ENCODE data around the gene CNKSR1.
A peak's percentile ranks its signal among the peaks of the same experiment; 100 is the strongest.

CNKSR1 gene

DNA sequence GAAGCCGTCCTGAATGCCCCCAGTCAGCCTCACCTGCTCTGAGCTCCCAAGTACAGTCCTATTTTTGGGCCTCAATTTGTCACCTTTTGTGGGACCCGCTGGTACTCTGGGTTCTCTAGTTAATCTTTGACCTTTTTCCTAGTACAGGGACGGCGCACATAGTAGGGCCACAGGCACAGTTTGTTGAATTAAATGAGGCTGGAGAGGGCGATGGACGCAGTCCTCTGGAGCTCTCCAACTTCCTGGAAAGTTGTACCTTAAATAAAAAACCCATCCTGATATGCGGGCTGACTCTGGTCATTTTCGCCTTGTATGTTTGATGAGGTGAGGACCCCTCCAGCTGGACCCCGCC is 13.6 kb upstream of the CNKSR1 start:
- Histone ChIP-seq H2AFZ (ENCODE audit: low read length) (no peak overlapping the region), H3K79me2 (ENCODE audit: insufficient read depth, low read length) (no peaks in the 10 kb centered on the region), H3K4me1 (ENCODE audit: insufficient read depth, low read length, severe bottlenecking) (peaks cover 13% of the 10 kb centered on the region), H3K9me2 (ENCODE audit: low read depth, low read length) (no peaks in the 10 kb centered on the region), H3F3A (ENCODE audit: insufficient read depth, low read length) (no peaks in the 10 kb centered on the region), H3K9me3 (ENCODE audit: low read length) (no peaks in the 10 kb centered on the region), H3K36me3 (ENCODE audit: insufficient read depth, low read length) (no peaks in the 10 kb centered on the region), H3K27me3 (ENCODE audit: insufficient read depth, low read length) (peaks cover 7% of the 10 kb centered on the region; the same call in 1 of the 2 replicates), H3K9ac (ENCODE audit: low read length) (no peak overlapping the region), H3K4me3 (ENCODE audit: low read depth, low read length, poor library complexity, severe bottlenecking) (peak overlapping the region; percentile 49), H3K27ac (ENCODE audit: low read depth, low read length, poor library complexity, severe bottlenecking) (no peak overlapping the region), H4K20me1 (ENCODE audit: insufficient read depth, low read length) (no peaks in the 10 kb centered on the region), H3K4me2 (ENCODE audit: low read length) (peak overlapping the region; percentile 61)
- TF ChIP-seq, protein P1, sequence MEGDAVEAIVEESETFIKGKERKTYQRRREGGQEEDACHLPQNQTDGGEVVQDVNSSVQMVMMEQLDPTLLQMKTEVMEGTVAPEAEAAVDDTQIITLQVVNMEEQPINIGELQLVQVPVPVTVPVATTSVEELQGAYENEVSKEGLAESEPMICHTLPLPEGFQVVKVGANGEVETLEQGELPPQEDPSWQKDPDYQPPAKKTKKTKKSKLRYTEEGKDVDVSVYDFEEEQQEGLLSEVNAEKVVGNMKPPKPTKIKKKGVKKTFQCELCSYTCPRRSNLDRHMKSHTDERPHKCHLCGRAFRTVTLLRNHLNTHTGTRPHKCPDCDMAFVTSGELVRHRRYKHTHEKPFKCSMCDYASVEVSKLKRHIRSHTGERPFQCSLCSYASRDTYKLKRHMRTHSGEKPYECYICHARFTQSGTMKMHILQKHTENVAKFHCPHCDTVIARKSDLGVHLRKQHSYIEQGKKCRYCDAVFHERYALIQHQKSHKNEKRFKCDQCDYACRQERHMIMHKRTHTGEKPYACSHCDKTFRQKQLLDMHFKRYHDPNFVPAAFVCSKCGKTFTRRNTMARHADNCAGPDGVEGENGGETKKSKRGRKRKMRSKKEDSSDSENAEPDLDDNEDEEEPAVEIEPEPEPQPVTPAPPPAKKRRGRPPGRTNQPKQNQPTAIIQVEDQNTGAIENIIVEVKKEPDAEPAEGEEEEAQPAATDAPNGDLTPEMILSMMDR (IDR thresholded peaks at IDR 0.05; ENCODE audit: low read length) = no peak
- no peak for TF ChIP-seq EZH2 (IDR thresholded peaks at IDR 0.05; ENCODE audit: borderline replicate concordance, low read length)

GRCh38 chr1:26164036-26164860 is 13.0 kb upstream of the CNKSR1 start:
- H3K4me3 ChIP-seq (ENCODE audit: low read depth, low read length, poor library complexity, severe bottlenecking) = peak overlapping the region; percentile 49
- no peak overlapping the region for H3K27ac ChIP-seq (ENCODE audit: low read depth, low read length, poor library complexity, severe bottlenecking)
- H3K9ac ChIP-seq (ENCODE audit: low read length) = no peak overlapping the region; the same call in 1 of the 2 replicates
- H2AFZ ChIP-seq (ENCODE audit: low read length) = no peak overlapping the region
- no peaks in the 10 kb centered on the region for H3F3A ChIP-seq (ENCODE audit: insufficient read depth, low read length)
- H3K9me2 ChIP-seq (ENCODE audit: low read depth, low read length) = no peaks in the 10 kb centered on the region
- H3K79me2 ChIP-seq (ENCODE audit: insufficient read depth, low read length) = no peaks in the 10 kb centered on the region
- peaks cover 13% of the 10 kb centered on the region for H3K4me1 ChIP-seq (ENCODE audit: insufficient read depth, low read length, severe bottlenecking)
- peak overlapping the region; percentile 61 for H3K4me2 ChIP-seq (ENCODE audit: low read length)
- TF ChIP-seq, protein P1 (IDR thresholded peaks at IDR 0.05; ENCODE audit: low read length) = peak; percentile 55
- no peak for TF ChIP-seq EZH2 (IDR thresholded peaks at IDR 0.05; ENCODE audit: borderline replicate concordance, low read length)
- no peaks in the 10 kb centered on the region for H4K20me1 ChIP-seq (ENCODE audit: insufficient read depth, low read length)
- H3K9me3 ChIP-seq (ENCODE audit: low read length) = no peaks in the 10 kb centered on the region
- no peaks in the 10 kb centered on the region for H3K36me3 ChIP-seq (ENCODE audit: insufficient read depth, low read length)
- H3K27me3 ChIP-seq (ENCODE audit: insufficient read depth, low read length) = peaks cover 7% of the 10 kb centered on the region; the same call in 1 of the 2 replicates

- no peaks in the 10 kb centered on the region for H4K20me1 ChIP-seq (ENCODE audit: insufficient read depth, low read length)
- H3K9me2 ChIP-seq (ENCODE audit: low read depth, low read length) = no peaks in the 10 kb centered on the region
- H3K27me3 ChIP-seq (ENCODE audit: insufficient read depth, low read length) = peaks cover 7% of the 10 kb centered on the region; the same call in 1 of the 2 replicates
- H3K79me2 ChIP-seq (ENCODE audit: insufficient read depth, low read length) = no peaks in the 10 kb centered on the region
- H3K4me2 ChIP-seq (ENCODE audit: low read length) = no peak overlapping the region
- TF ChIP-seq, protein P1 (IDR thresholded peaks at IDR 0.05; ENCODE audit: low read length) = no peak
- TF ChIP-seq EZH2 (IDR thresholded peaks at IDR 0.05; ENCODE audit: borderline replicate concordance, low read length) = no peak
- no peaks in the 10 kb centered on the region for H3K36me3 ChIP-seq (ENCODE audit: insufficient read depth, low read length)
- H3K9ac ChIP-seq (ENCODE audit: low read length) = no peak overlapping the region
- H3K27ac ChIP-seq (ENCODE audit: low read depth, low read length, poor library complexity, severe bottlenecking) = no peak overlapping the region
- no peaks in the 10 kb centered on the region for H3K9me3 ChIP-seq (ENCODE audit: low read length)
- H2AFZ ChIP-seq (ENCODE audit: low read length) = no peak overlapping the region
- no peaks in the 10 kb centered on the region for H3F3A ChIP-seq (ENCODE audit: insufficient read depth, low read length)
- H3K4me3 ChIP-seq (ENCODE audit: low read depth, low read length, poor library complexity, severe bottlenecking) = no peak overlapping the region
- H3K4me1 ChIP-seq (ENCODE audit: insufficient read depth, low read length, severe bottlenecking) = peaks cover 13% of the 10 kb centered on the region
Observed at GRCh38 chr1:26164861-26165842, 12.1 kb upstream of the CNKSR1 start.
